ENCODE results near the gene IFI30.
A peak's percentile ranks its signal among the peaks of the same experiment; 100 is the strongest.

Gene IFI30

GRCh38 chr19:18161636-18162002, 12.0 kb upstream of the IFI30 start:
- Histone ChIP-seq H3K27me3 (ENCODE audit: control insufficient read depth, insufficient read depth, low read length) (no peaks in the 10 kb centered on the region), H3K4me3 (ENCODE audit: low read depth, low read length) (no peak overlapping the region), H3K36me3 (ENCODE audit: control insufficient read depth, insufficient read depth, low read length) (peaks cover 41% of the 10 kb centered on the region), H3K9ac (ENCODE audit: low read depth, low read length) (no peak overlapping the region), H3K9me3 (ENCODE audit: control insufficient read depth, insufficient read depth, low read length) (no peaks in the 10 kb centered on the region), H3K4me1 (ENCODE audit: control insufficient read depth, insufficient read depth, low read length) (peaks cover 9% of the 10 kb centered on the region), H3K27ac (ENCODE audit: low read depth, low read length) (no peak overlapping the region)

GRCh38 chr19:18164072-18164471, 9.5 kb upstream of the IFI30 start:
- H3K9ac ChIP-seq (ENCODE audit: low read depth, low read length) = no peak overlapping the region
- H3K4me3 ChIP-seq (ENCODE audit: low read depth, low read length) = no peak overlapping the region
- no peaks in the 10 kb centered on the region for H3K9me3 ChIP-seq (ENCODE audit: control insufficient read depth, insufficient read depth, low read length)
- H3K36me3 ChIP-seq (ENCODE audit: control insufficient read depth, insufficient read depth, low read length) = peaks cover 58% of the 10 kb centered on the region
- H3K27ac ChIP-seq (ENCODE audit: low read depth, low read length) = no peak overlapping the region
- peaks cover 3% of the 10 kb centered on the region; the same call in 1 of the 2 replicates for H3K4me1 ChIP-seq (ENCODE audit: control insufficient read depth, insufficient read depth, low read length)
- H3K27me3 ChIP-seq (ENCODE audit: control insufficient read depth, insufficient read depth, low read length) = no peaks in the 10 kb centered on the region

GRCh38 chr19:18165794-18166544, 7.6 kb upstream of the IFI30 start:
- Histone ChIP-seq H3K4me1 (ENCODE audit: control insufficient read depth, insufficient read depth, low read length) (peaks cover 3% of the 10 kb centered on the region; the same call in 1 of the 2 replicates), H3K9ac (ENCODE audit: low read depth, low read length) (no peak overlapping the region), H3K9me3 (ENCODE audit: control insufficient read depth, insufficient read depth, low read length) (no peaks in the 10 kb centered on the region), H3K27ac (ENCODE audit: low read depth, low read length) (no peak overlapping the region), H3K27me3 (ENCODE audit: control insufficient read depth, insufficient read depth, low read length) (no peaks in the 10 kb centered on the region), H3K4me3 (ENCODE audit: low read depth, low read length) (no peak overlapping the region), H3K36me3 (ENCODE audit: control insufficient read depth, insufficient read depth, low read length) (peaks cover 63% of the 10 kb centered on the region)

GRCh38 chr19:18167011-18167410, 6.6 kb upstream of the IFI30 start:
- H3K4me1 ChIP-seq (ENCODE audit: control insufficient read depth, insufficient read depth, low read length) = no peaks in the 10 kb centered on the region
- H3K27ac ChIP-seq (ENCODE audit: low read depth, low read length) = no peak overlapping the region
- peaks cover 58% of the 10 kb centered on the region for H3K36me3 ChIP-seq (ENCODE audit: control insufficient read depth, insufficient read depth, low read length)
- no peak overlapping the region for H3K4me3 ChIP-seq (ENCODE audit: low read depth, low read length)
- H3K27me3 ChIP-seq (ENCODE audit: control insufficient read depth, insufficient read depth, low read length) = no peaks in the 10 kb centered on the region
- H3K9me3 ChIP-seq (ENCODE audit: control insufficient read depth, insufficient read depth, low read length) = no peaks in the 10 kb centered on the region
- H3K9ac ChIP-seq (ENCODE audit: low read depth, low read length) = no peak overlapping the region

GRCh38 chr19:18167975-18168645, 5.5 kb upstream of the IFI30 start:
- Histone ChIP-seq H3K27ac (ENCODE audit: low read depth, low read length) (no peak overlapping the region), H3K4me3 (ENCODE audit: low read depth, low read length) (no peak overlapping the region), H3K9ac (ENCODE audit: low read depth, low read length) (no peak overlapping the region), H3K27me3 (ENCODE audit: control insufficient read depth, insufficient read depth, low read length) (no peaks in the 10 kb centered on the region; the same call in 1 of the 2 replicates), H3K36me3 (ENCODE audit: control insufficient read depth, insufficient read depth, low read length) (peaks cover 48% of the 10 kb centered on the region), H3K4me1 (ENCODE audit: control insufficient read depth, insufficient read depth, low read length) (no peaks in the 10 kb centered on the region), H3K9me3 (ENCODE audit: control insufficient read depth, insufficient read depth, low read length) (no peaks in the 10 kb centered on the region)

- H3K4me3 ChIP-seq (ENCODE audit: low read depth, low read length) = no peak overlapping the region
- H3K4me1 ChIP-seq (ENCODE audit: control insufficient read depth, insufficient read depth, low read length) = no peaks in the 10 kb centered on the region; the same call in 1 of the 2 replicates
- H3K27me3 ChIP-seq (ENCODE audit: control insufficient read depth, insufficient read depth, low read length) = peaks cover 2% of the 10 kb centered on the region
- H3K9me3 ChIP-seq (ENCODE audit: control insufficient read depth, insufficient read depth, low read length) = no peaks in the 10 kb centered on the region
- H3K27ac ChIP-seq (ENCODE audit: low read depth, low read length) = no peak overlapping the region
- H3K9ac ChIP-seq (ENCODE audit: low read depth, low read length) = no peak overlapping the region
- peaks cover 42% of the 10 kb centered on the region for H3K36me3 ChIP-seq (ENCODE audit: control insufficient read depth, insufficient read depth, low read length)
These were observed 4.8 kb upstream of the IFI30 start for GRCh38 chr19:18168673-18169381.

- H3K9me3 ChIP-seq (ENCODE audit: control insufficient read depth, insufficient read depth, low read length) = no peaks in the 10 kb centered on the region
- H3K27ac ChIP-seq (ENCODE audit: low read depth, low read length) = no peak overlapping the region
- peaks cover 34% of the 10 kb centered on the region for H3K36me3 ChIP-seq (ENCODE audit: control insufficient read depth, insufficient read depth, low read length)
- peaks cover 17% of the 10 kb centered on the region for H3K27me3 ChIP-seq (ENCODE audit: control insufficient read depth, insufficient read depth, low read length)
- no peak overlapping the region for H3K9ac ChIP-seq (ENCODE audit: low read depth, low read length)
- no peaks in the 10 kb centered on the region; the same call in 1 of the 2 replicates for H3K4me1 ChIP-seq (ENCODE audit: control insufficient read depth, insufficient read depth, low read length)
- H3K4me3 ChIP-seq (ENCODE audit: low read depth, low read length) = no peak overlapping the region
These were observed 2.8 kb upstream of the IFI30 start for GRCh38 chr19:18170714-18171255.

- Histone ChIP-seq H3K9me3 (ENCODE audit: control insufficient read depth, insufficient read depth, low read length) (no peaks in the 10 kb centered on the region), H3K4me1 (ENCODE audit: control insufficient read depth, insufficient read depth, low read length) (no peaks in the 10 kb centered on the region; the same call in 1 of the 2 replicates), H3K27me3 (ENCODE audit: control insufficient read depth, insufficient read depth, low read length) (peaks cover 17% of the 10 kb centered on the region), H3K4me3 (ENCODE audit: low read depth, low read length) (no peak overlapping the region), H3K27ac (ENCODE audit: low read depth, low read length) (no peak overlapping the region), H3K36me3 (ENCODE audit: control insufficient read depth, insufficient read depth, low read length) (peaks cover 26% of the 10 kb centered on the region), H3K9ac (ENCODE audit: low read depth, low read length) (no peak overlapping the region)
These were observed 1.8 kb upstream of the IFI30 start for GRCh38 chr19:18171605-18172327.

GRCh38 chr19:18172331-18173053, 1.1 kb upstream of the IFI30 start:
- H3K27ac ChIP-seq (ENCODE audit: low read depth, low read length) = no peak overlapping the region

GRCh38 chr19:18173054-18173571, 500 bp upstream of the IFI30 start:
- no peak overlapping the region for H3K27ac ChIP-seq (ENCODE audit: low read depth, low read length)
- peaks cover 13% of the 10 kb centered on the region for H3K36me3 ChIP-seq (ENCODE audit: control insufficient read depth, insufficient read depth, low read length)
- H3K4me3 ChIP-seq (ENCODE audit: low read depth, low read length) = peak overlapping the region; percentile 70
- no peaks in the 10 kb centered on the region; the same call in 1 of the 2 replicates for H3K4me1 ChIP-seq (ENCODE audit: control insufficient read depth, insufficient read depth, low read length)
- H3K27me3 ChIP-seq (ENCODE audit: control insufficient read depth, insufficient read depth, low read length) = peaks cover 17% of the 10 kb centered on the region
- no peaks in the 10 kb centered on the region for H3K9me3 ChIP-seq (ENCODE audit: control insufficient read depth, insufficient read depth, low read length)
- no peak overlapping the region for H3K9ac ChIP-seq (ENCODE audit: low read depth, low read length)

More at GRCh38 chr19:18172331-18173053, 1.1 kb upstream of the IFI30 start:
- Histone ChIP-seq H3K9ac (ENCODE audit: low read depth, low read length) (no peak overlapping the region), H3K36me3 (ENCODE audit: control insufficient read depth, insufficient read depth, low read length) (peaks cover 19% of the 10 kb centered on the region), H3K27me3 (ENCODE audit: control insufficient read depth, insufficient read depth, low read length) (peaks cover 17% of the 10 kb centered on the region), H3K9me3 (ENCODE audit: control insufficient read depth, insufficient read depth, low read length) (no peaks in the 10 kb centered on the region), H3K4me3 (ENCODE audit: low read depth, low read length) (no peak overlapping the region), H3K4me1 (ENCODE audit: control insufficient read depth, insufficient read depth, low read length) (no peaks in the 10 kb centered on the region; the same call in 1 of the 2 replicates)

All from HUES48 (cell line).